ENCODE data around the gene TGM3. TPM values are rescaled to one million over a fixed set of nuclear protein-coding genes. Genes with fewer than 3 reads are reported as not detected.

Gene TGM3
- total RNA-seq, 1 experiment from 2014 or later = not detected

GRCh38 chr20:2305479-2305878 is 9.7 kb downstream of the TGM3 start:
- Histone ChIP-seq H3K27ac (ENCODE audit: low read depth, low read length) (no peak overlapping the region), H2AFZ (ENCODE audit: low read depth, low read length, poor library complexity, severe bottlenecking) (no peak overlapping the region), H3K79me2 (ENCODE audit: insufficient read depth, low read length) (no peaks in the 10 kb centered on the region), H3K27me3 (ENCODE audit: insufficient read depth, low read length) (no peaks in the 10 kb centered on the region), H3K9ac (ENCODE audit: low read length) (no peak overlapping the region), H3K9me2 (ENCODE audit: insufficient read depth) (no peaks in the 10 kb centered on the region), H3K4me2 (ENCODE audit: low read length) (no peak overlapping the region), H3K4me3 (replicated peaks in 1 of 2; ENCODE audit: low read depth in 1 of 2, low read length in 2 of 2) (no peak overlapping the region), H3K36me3 (ENCODE audit: control insufficient read depth in 1 of 2, insufficient read depth in 2 of 2, low read length in 2 of 2) (no peaks in the 10 kb centered on the region), H3K4me1 (ENCODE audit: control insufficient read depth in 1 of 2, insufficient read depth in 2 of 2, low read length in 2 of 2) (peaks cover 0 to under 1% of the 10 kb centered on the region in 2 experiments; a peak in 1 of 4 replicates), H4K20me1 (ENCODE audit: insufficient read depth) (no peaks in the 10 kb centered on the region), H3K9me3 (ENCODE audit: control insufficient read depth in 1 of 2, insufficient read depth in 1 of 2, low read depth in 1 of 2, low read length in 2 of 2) (no peaks in the 10 kb centered on the region)
- intact Hi-C loops (cut with micrococcal nuclease) = no loop called here
- no TSS peak for BruUV-seq (replicated peaks)
- ChIA-PET RAD21 (ENCODE audit: low non-redundant PET in 1 of 2, low total read pairs in 2 of 2, uncharacterized antibody in 2 of 2, unreplicated experiment in 2 of 2) (no interaction called here), POLR2A (no interaction called here), CTCF (interaction anchor here (1.7 kb wide), 1 partner anchor 82 kb away, joined by 3 read pairs; no protein-coding TSS in a partner anchor)
- DNase-seq (ENCODE audit: low read depth, low spot score) (no peak), ATAC-seq (no peak)
- TF ChIP-seq ZFX (IDR thresholded peaks at IDR 0.05) (no peak), POLR2AphosphoS5 (IDR thresholded peaks at IDR 0.05; ENCODE audit: low read depth, low read length) (no peak), MAX (IDR thresholded peaks at IDR 0.05) (no peak), ELF1 (IDR thresholded peaks at IDR 0.05; ENCODE audit: borderline replicate concordance, low read depth) (no peak), EZH2phosphoT487 (IDR thresholded peaks at IDR 0.05; ENCODE audit: borderline replicate concordance) (no peak), ZNF274 (IDR thresholded peaks at IDR 0.05; ENCODE audit: low read depth, low read length) (no peak), JUND (IDR thresholded peaks at IDR 0.05) (no peak), SP1 (IDR thresholded peaks at IDR 0.05; ENCODE audit: low read depth) (no peak), YY1 (IDR thresholded peaks at IDR 0.05; ENCODE audit: extremely low read depth, insufficient replicate concordance, low read depth, low read length) (no peak), EZH2 (IDR thresholded peaks at IDR 0.05) (no peak), RAD21 (IDR thresholded peaks at IDR 0.05; ENCODE audit: low read depth) (no peak), POLR2A (IDR thresholded peaks at IDR 0.05; ENCODE audit: borderline replicate concordance, extremely low read depth, insufficient read depth, insufficient read length) (no peak), SIN3A (IDR thresholded peaks at IDR 0.05; ENCODE audit: low read depth) (no peak), EGR1 (IDR thresholded peaks at IDR 0.05; ENCODE audit: low read depth) (no peak), TCF7L2 (IDR thresholded peaks at IDR 0.05; ENCODE audit: borderline replicate concordance, extremely low read depth, insufficient read depth, insufficient read length) (no peak), SRF (IDR thresholded peaks at IDR 0.05; ENCODE audit: low read depth) (no peak)
- TF ChIP-seq, protein P1, sequence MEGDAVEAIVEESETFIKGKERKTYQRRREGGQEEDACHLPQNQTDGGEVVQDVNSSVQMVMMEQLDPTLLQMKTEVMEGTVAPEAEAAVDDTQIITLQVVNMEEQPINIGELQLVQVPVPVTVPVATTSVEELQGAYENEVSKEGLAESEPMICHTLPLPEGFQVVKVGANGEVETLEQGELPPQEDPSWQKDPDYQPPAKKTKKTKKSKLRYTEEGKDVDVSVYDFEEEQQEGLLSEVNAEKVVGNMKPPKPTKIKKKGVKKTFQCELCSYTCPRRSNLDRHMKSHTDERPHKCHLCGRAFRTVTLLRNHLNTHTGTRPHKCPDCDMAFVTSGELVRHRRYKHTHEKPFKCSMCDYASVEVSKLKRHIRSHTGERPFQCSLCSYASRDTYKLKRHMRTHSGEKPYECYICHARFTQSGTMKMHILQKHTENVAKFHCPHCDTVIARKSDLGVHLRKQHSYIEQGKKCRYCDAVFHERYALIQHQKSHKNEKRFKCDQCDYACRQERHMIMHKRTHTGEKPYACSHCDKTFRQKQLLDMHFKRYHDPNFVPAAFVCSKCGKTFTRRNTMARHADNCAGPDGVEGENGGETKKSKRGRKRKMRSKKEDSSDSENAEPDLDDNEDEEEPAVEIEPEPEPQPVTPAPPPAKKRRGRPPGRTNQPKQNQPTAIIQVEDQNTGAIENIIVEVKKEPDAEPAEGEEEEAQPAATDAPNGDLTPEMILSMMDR (IDR thresholded peaks at IDR 0.05 in 2 of 3, conservative IDR thresholded peaks at IDR 0.05 in 1 of 3; ENCODE audit: borderline replicate concordance in 1 of 3, insufficient read depth in 1 of 3, low read depth in 2 of 3, low read length in 2 of 3) = no peak
- TF ChIP-seq, protein P2, sequence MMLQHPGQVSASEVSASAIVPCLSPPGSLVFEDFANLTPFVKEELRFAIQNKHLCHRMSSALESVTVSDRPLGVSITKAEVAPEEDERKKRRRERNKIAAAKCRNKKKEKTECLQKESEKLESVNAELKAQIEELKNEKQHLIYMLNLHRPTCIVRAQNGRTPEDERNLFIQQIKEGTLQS (IDR thresholded peaks at IDR 0.05) = no peak
- TF ChIP-seq, protein P3, sequence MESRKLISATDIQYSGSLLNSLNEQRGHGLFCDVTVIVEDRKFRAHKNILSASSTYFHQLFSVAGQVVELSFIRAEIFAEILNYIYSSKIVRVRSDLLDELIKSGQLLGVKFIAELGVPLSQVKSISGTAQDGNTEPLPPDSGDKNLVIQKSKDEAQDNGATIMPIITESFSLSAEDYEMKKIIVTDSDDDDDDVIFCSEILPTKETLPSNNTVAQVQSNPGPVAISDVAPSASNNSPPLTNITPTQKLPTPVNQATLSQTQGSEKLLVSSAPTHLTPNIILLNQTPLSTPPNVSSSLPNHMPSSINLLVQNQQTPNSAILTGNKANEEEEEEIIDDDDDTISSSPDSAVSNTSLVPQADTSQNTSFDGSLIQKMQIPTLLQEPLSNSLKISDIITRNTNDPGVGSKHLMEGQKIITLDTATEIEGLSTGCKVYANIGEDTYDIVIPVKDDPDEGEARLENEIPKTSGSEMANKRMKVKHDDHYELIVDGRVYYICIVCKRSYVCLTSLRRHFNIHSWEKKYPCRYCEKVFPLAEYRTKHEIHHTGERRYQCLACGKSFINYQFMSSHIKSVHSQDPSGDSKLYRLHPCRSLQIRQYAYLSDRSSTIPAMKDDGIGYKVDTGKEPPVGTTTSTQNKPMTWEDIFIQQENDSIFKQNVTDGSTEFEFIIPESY (IDR thresholded peaks at IDR 0.05; ENCODE audit: extremely low read depth, insufficient replicate concordance, low read length) = no peak

Measured in HCT116 (cell line).